Colon (tissue), 2 donors: ENCODE data around the gene SLTM.
"Not testable (repeated sequence)": the region's sequence is repeated elsewhere in the genome, so short reads cannot be mapped to it uniquely, and the experiment has no call there.

Experiments
- FAIRE-seq: peaks from 2 replicates; lab custom pipeline; 2012; peaks lifted over from hg19 to GRCh38; lab: Jason Lieb, UNC
- donor health status: control.
- donor health status: control.

Gene SLTM

DNA sequence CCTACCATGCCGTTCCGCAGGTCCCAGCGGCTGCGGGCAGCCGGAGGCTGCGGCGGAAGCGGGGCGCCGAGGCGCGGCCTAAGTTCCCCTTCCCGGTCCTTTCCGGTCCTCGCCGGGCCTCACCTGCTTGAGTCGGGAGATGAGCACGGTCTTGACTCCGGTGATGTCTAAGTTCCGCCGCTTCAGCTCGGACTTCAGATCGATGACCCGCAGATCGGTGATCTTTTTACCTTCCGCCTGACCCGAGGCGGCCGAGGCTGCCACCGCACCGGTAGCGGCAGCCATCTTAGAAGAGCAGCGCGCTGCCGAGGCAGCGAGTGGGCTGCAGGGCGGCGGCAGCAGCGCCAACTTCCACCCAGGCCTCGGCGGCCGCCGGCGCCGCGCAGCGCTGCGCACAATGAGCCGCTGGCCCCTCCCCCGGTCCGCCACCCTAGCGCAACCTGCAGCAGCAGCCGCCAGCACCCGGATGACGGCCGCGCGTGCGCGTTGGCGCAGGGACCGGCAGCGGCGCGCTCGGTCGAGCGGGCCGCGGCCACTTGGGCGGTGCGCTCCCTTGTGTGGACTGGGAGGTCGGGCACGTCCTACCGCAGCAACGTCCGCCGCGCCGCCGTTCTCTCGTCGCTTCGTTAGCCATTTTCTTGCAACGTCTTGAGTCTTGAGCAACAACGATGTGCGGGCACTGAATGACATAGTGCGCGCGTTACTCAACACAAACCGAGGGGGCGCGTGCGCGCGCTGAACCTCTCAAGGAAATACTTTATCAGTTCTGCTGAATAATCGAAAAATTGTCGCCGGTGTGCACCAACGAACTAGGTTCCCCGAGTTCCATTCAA is at the start of gene SLTM:
SLTM (minus strand) TSS at position 399 of the 833 bp plus-strand sequence; CDS start at position 285, 114 bp downstream.
- FAIRE-seq: no peak

DNA sequence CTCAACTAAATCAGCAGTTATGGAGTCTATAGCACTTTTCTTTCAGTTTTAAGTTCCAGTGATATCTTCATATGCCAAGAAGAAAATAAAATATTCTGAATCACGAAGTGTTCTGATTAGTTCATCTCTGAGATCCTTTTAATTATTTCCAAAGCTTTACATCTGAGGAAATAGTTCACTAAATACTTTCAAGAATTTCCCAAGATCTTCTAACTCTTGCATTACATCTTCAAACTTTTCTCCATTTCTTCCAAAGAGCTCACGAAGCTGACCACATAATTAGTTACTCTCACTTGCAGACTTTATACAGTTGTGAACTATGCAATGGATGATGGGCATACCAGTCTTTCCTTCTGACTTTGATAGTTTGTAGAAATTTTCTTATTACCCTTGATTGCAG is 49.8 kb upstream of the SLTM start:
- FAIRE-seq: no peak

DNA sequence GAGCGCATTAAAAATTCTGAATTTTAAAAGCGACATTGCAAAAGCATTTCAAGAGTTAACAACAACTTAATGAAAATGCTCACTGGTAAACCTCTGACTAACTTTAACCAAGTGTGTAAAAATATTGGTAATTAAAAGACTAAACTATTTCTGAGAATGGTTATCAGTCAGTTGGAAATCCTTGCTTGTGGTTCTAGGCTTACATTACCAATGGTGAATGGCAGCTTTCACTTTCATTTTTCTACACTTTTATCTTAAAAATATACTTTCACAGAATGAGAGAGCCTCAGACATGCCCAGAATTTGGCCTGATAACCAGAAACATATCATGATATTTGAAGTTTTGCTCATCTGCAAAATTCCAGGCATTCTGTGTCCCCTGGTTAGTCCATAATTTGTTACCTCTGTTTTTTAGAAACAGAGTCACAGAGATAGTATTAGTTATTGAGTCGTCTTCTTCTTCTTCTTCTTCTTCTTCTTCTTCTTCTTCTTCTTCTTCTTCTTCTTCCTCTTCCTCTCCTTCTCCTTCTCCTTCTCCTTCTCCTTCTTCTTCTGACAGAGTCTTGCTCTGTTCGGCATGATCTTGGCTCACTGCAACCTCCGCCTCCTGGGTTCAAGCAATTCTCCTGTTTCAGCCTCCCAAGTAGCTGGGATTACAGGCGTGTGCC is 48.5 kb upstream of the SLTM start:
- no peak for FAIRE-seq

DNA sequence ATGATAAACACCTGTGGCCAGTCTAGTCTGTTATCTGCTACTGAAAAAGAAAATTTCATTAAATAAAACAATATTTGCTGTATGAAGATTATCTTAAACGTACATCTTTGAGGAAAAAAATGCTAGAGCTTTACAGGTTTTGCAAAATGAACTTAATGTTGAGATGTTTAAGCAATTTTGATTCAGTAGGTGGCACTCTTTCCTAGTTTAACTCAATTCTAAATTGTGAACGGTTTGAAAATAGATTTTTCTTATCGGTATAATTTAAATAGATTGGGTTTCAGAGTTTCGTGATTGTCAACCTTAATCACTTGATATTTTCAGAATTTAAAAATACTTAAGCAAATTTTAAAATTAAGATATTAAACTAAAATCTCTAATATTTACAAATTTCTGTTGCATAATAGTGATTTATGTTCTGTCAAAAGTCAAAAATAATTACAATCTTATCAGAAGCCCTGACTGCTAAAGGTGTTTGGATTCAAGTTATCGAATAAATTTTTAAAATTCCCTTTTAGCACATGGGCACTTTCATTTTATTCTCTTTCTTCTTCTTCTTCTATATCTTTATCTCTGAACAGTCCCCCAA is 47.0 kb upstream of the SLTM start:
- peak; percentile 84 for FAIRE-seq

DNA sequence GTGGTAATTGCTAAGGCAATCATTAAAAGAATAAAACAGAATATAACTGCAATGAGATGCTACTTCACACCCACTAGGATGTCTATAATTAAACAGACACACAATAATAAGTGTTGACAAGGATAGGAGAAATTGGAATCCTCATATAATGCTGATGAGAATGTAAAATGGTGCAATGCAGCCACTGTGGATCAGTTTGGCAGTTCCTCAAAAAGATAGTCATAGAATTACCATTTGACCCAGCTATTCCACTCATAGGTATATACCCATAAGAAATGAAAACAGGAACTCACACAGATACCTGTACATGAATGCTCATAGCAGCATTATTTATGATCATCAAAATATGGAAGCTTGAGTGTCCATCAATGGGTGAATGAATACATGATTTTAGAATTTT is 44.4 kb upstream of the SLTM start:
- FAIRE-seq: no peak

DNA sequence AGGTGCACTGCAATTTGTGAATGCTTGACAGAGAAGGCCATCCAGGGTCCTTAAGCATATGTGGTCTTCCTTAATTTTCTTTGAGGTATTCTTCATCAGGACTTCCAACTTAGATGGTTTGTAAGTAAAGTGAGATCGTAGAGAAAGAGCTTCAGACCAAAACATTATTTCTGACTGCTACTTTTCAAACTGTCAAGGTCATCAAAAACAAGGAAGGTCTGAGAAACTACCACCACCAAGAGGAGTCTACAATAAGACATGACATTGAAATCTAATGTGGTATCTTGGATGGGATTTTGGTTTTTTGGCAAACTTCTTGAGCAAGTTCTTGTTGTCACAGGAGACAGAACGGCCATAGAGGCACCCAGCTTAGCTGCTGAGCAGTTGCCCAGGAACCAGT is 34.0 kb upstream of the SLTM start:
- no peak for FAIRE-seq

DNA sequence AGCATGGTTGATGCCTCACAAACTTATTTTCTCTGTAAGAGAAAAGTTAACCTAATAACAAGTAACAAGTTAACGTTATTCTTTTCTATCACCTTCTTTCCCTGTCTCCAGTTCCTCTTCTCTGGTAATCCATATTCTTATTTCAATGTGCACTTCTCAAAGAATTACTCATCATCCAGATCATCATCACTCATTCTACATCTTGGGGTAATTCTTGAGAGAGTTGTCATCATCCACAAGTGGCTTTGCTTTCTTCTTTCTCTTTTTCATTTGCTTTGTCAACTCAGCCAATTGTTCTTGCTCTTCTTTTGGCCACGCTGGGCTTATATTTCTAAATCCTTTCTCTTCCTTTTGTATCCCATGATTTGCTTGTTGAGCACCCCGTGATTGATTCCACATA is 33.2 kb upstream of the SLTM start:
- FAIRE-seq: no peak

DNA sequence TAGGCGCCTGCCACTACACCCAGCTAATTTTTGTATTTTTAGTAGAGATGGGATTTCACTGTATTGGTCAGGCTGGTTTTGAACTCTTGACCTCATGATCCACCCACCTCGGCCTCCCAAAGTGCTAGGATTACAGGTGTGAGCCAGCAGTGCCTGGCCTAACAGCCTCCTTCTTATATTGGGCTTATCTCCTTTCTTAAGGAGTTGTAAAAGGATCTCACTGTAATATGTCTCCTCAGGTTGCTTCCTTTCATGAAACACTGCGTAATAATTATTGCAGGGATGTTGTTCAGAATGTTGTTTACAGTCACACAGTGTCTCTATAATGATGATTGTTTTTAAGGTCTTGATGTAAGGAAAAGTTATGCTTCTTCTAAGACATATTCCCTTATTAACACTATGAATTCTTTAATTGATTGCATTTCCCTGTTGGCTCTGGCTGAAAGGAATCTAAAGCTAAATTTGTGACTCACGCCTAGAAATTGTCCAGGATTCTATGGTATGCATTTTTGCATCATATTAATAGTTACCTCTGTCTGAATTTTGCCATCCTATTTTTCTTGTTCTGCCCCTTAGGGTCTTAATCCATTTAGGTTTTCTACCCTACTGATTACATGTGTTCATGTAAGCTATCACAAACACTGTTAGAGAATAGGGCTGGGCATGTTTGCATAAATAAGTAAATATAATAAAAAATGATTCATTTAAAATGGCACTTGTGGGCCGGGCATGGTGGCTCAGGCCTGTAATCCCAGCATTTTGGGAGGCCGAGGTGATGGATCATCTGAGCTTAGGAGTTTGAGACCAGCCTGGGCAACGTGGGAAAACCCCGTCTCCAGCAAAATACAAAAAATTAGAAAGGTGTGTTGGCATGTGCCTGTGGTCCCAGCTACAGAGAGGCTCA is 29.4 kb upstream of the SLTM start:
- no peak for FAIRE-seq

DNA sequence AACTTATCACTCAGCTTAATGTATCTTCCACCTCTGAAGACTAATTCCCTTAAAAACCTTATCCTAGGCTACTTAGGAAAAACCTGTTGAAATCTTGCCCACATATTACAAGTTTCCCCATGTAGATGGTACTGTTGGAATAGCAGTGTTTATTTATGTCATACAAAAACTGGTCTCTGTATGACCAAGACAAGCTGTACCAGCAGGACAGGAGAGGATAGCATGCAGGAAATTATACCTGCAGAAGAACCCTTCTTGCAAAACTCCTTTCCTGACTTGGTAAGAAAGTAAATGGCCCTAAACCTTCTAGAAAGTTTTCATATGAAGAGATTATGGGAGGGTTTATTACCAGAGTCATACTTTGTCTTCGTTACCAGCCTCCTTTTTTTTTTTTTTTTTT is 28.7 kb upstream of the SLTM start:
- no peak for FAIRE-seq

DNA sequence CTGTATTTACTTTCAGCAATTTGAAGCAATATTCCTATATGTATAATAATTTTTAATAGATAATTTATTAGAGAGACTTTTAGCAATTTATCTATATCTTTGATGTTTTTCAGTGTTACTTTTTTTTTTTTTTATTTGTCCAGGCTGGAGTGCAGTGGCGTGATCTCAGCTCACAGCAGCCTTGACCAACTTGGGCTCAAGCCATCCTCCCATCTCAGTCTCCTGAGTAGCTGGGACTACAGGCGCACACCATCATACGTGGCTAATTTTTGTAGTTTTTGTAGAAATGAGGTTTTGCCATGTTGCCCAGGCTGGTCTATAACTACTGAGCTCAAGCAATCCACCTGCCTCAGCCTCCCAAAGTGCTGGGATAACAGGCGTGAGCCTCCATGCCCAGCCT is 25.3 kb upstream of the SLTM start:
- no peak for FAIRE-seq

DNA sequence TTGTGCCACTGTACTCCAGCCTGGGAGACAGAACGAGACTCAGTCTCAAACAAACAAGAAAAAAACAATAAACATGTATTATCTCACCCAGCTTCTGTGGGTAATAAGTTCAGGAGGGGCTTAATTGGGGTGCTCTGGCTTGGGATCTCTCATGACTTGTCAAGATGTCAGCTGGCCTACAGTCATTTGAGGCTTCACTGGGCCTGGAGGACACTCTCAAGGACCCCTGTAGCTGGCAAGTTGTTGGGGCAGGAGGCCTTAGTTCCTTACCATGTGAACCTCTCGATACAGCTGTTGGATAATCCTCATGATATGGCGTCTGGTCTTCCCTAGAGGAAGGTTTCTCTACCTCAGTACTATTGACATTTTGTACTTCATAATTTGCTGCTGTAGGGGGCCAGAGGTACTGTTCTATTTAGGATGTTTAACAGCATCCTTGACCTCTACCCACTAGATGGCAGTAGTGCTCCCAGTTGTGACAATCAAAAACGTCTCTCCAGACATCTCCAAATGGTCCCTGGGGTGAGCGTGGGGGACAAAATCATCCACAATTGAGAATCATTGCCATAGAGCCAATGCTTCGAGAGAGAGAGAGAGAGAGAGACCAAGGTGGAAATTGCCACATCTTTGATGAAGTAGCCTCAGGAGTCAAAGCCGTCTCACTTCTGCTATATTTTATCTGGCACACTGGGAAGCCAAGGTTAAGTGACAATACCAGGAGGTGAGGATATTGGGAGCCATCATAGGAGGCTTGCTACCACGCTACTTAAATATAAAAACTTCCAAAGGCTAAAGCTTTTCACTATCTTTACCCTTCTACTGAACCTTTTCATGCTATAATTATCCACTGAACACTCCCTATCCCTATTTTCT is 23.9 kb upstream of the SLTM start:
- FAIRE-seq: no peak

DNA sequence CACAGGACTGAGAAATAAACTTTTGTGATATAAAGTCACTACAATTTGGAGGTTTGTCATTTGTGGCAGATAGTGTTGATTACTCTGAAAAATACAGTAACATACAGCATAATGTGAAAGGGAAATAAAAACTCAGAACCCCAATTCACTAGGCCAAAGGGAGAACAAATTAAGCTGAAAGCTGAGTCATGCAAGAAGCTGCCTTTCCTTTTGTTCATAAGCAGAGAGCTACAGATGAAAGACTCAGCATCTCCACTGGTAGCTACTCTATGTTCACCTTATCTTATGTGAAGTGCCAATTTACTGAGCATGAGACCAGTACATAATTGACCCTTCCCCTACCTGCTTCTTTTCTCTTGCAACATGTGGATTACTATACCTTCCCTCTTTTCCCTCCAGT is 19.3 kb upstream of the SLTM start:
- no peak for FAIRE-seq

DNA sequence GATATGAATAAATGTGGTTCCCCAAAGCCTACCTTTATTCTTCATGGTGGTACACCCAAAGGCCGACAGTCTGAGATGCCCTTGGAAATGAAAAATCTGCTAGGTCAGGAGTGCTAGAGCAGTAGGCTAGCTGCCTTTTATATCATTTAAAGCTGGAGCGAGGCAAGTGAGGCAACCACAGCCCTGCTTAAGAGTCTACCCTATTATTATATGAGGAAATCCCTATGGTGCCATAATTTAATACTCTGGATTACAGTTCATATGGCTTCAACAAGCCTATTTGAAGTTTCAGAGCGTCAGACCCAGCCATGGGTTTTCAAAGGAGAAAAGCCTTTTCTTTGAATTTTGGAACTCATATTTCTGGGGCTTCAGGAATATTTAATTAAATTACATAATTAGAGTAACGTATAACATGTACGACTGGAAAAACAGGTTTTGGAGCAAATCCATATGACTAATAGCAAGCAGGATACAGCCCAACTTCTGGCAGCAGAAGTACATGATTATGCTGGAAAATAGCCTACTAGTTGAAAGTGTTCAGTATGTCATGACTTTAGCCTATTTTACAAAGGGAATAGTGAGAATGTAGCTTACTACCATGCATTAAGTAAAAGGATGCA is 18.0 kb upstream of the SLTM start:
- FAIRE-seq: no peak

DNA sequence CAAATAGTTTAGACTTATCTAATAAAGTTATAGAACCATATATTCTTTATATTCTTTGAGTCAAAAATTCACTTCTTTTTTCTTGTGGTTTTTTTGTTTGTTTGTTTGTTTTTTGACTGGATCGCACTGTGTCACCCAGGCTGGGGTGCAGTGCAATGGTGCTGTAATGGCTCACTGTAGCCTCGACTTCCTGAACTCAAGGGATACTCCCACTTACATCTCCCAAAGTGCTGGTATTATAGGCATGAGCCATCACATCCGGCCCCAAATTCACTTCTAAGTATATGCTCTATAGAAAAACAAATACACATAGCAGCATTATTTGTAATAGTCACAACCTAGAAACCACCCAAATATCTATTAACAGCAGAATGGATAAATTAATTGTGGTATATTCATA is 13.7 kb upstream of the SLTM start:
- no peak for FAIRE-seq

DNA sequence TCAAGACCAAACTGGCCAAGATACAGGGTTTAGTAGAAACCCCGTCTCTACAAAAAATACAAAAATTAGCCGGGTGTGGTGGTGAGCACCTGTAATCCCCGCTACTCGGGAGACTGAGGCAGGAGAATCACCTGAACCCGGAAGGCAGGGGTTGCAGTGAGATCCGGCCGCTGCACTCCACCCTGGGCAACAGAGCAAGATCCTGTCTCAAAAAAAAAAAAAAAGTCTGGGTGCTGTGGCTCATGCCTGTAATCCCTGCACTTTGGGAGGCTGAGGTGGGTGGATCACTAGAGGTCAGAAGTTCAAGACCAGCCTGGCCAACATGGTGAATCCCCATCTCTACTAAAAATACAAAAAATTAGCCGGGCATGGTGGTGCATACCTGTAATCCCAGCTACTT is 1.5 kb upstream of the SLTM start:
- not testable (repeated sequence) for FAIRE-seq

DNA sequence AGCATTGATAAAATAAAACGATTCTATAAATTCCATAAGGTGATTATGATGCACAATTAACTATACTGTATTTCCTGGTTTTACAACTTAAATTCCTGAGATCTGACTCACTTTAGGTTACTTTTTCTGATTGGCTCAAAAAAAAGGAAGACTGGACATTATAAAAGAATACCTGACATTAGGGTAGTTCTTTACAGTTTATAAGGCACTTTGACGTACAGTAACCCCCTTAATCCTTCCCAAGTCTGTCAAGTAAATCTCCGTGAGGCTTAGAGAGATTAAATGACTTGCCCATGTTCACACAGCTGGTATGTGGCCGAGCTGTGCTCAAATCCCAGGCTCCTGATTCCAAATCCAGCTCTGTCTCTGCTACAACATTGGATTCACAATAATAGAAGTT is 1.0 kb upstream of the SLTM start:
- no peak for FAIRE-seq

DNA sequence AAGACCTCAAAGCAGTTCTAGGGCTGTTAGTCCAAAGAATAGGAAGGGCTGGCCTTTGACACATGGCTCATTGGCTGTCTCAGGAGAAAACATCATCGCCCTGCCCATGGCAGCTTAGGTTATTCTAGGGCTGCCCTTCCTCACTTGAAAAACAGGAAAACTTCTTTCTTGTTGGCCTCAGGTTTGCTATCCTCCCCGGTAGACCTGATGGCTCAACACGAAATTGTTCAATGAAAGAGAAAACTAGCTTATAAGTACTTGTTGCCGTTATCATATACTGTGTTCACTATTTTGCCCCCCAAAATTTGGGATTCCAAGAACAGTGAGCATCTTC is 602 bp upstream of the SLTM start:
- FAIRE-seq: no peak

DNA sequence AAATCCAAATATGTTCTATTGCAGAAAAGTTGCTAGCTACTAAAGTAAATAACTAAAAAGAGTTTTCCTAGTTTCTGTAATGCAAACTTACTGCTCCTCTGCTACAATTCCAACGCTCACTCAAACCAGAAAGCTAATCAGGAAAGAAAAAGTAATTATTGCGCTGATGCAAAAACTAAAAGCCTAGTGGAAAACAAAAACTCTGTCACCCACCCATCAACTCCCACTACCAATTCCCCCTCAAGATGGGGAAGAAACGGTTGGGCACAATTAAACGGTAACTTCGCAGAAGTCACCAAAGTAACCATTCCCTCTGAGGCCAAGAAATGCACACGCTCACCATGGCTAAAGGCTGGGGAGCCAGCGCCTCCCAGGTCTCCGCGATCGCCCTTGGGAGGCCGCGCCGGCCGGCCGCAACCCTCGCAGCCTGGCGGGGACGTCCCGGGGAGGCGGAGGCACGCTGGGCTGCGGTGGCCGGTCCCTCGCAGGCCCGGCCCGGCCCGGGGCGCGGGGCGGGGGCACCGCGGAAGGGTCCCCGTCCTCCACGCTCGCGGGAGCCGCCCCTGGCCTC is 684 bp downstream of the SLTM start:
- no peak for FAIRE-seq

DNA sequence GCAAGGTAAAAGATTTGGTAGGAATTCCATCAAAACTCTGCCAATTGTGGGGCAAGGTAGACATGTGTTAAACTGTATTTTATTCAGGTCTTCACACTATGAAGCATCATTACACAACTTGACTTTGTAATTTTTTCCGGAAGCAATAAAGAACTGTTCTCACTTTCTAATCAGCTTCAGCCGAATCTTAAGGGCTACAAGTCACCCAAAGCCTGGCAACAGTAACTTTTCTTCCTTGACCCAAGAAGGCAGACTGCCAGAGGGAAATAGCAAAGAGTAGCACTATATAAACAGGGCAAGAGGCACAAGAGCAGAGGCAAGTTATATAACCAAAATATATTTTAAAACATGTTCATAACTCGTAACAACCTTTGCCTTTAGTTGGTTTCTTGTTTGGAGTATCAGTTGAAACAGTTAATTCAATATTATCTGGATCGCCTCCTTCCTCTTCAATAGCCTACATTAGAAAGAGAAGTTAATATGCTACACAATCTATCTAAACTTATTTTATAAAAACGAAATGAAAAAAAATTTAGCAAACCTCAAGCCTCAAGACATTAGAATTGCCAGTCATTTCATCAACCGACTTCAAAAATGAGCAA is 1.4 kb downstream of the SLTM start:
- FAIRE-seq: no peak

DNA sequence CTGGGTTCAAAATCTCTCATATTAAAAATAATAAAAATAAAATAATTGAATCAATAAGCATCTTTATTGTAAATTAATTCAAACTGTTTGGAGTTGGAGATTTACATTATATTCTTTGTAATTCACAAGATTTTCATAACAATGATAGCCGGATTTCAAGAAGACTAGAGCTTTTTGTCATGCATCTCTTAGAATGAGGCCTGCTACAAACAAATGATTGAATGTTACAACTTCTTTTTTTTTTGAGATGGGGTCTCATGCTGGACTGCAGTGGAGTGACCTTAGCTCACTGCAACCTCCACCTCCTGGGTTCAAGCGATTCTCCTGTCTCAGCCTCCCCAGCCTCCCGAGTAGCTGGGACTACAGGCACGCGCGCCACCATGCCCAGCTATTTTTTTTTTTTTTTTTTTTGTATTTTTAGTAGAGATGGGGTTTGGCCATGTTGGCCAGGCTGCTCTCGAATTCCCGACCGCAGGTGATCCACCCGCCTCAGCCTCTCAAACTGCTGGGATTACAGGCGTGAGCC is 3.5 kb downstream of the SLTM start:
- FAIRE-seq: no peak
